ENCODE results near the gene COL11A2. TPM values are rescaled to one million over a fixed set of nuclear protein-coding genes. Genes with fewer than 3 reads are reported as not detected.
A peak's percentile ranks its signal among the peaks of the same experiment; 100 is the strongest.

COL11A2 gene
- total RNA-seq, 1 experiment from 2014 or later: 3.7 TPM

- TF ChIP-seq, protein P1, sequence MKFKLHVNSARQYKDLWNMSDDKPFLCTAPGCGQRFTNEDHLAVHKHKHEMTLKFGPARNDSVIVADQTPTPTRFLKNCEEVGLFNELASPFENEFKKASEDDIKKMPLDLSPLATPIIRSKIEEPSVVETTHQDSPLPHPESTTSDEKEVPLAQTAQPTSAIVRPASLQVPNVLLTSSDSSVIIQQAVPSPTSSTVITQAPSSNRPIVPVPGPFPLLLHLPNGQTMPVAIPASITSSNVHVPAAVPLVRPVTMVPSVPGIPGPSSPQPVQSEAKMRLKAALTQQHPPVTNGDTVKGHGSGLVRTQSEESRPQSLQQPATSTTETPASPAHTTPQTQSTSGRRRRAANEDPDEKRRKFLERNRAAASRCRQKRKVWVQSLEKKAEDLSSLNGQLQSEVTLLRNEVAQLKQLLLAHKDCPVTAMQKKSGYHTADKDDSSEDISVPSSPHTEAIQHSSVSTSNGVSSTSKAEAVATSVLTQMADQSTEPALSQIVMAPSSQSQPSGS (CRISPR knock-in tag; IDR thresholded peaks at IDR 0.05; ENCODE audit: borderline replicate concordance, low read depth): no peak
- 0 out of 2 replicates have a peak, but pooled peaks have one; percentile 69 for TF ChIP-seq NFATC4 (CRISPR knock-in tag; IDR thresholded peaks at IDR 0.05)
- TF ChIP-seq, protein P2, sequence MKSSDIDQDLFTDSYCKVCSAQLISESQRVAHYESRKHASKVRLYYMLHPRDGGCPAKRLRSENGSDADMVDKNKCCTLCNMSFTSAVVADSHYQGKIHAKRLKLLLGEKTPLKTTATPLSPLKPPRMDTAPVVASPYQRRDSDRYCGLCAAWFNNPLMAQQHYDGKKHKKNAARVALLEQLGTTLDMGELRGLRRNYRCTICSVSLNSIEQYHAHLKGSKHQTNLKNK (CRISPR knock-in tag; IDR thresholded peaks at IDR 0.05): 0 out of 2 replicates have a peak, but pooled peaks have one; percentile 40
- TF ChIP-seq FOXK1 (CRISPR knock-in tag; IDR thresholded peaks at IDR 0.05): peak; percentile 42; the same call in 1 of the 2 replicates
- TF ChIP-seq, protein P3, sequence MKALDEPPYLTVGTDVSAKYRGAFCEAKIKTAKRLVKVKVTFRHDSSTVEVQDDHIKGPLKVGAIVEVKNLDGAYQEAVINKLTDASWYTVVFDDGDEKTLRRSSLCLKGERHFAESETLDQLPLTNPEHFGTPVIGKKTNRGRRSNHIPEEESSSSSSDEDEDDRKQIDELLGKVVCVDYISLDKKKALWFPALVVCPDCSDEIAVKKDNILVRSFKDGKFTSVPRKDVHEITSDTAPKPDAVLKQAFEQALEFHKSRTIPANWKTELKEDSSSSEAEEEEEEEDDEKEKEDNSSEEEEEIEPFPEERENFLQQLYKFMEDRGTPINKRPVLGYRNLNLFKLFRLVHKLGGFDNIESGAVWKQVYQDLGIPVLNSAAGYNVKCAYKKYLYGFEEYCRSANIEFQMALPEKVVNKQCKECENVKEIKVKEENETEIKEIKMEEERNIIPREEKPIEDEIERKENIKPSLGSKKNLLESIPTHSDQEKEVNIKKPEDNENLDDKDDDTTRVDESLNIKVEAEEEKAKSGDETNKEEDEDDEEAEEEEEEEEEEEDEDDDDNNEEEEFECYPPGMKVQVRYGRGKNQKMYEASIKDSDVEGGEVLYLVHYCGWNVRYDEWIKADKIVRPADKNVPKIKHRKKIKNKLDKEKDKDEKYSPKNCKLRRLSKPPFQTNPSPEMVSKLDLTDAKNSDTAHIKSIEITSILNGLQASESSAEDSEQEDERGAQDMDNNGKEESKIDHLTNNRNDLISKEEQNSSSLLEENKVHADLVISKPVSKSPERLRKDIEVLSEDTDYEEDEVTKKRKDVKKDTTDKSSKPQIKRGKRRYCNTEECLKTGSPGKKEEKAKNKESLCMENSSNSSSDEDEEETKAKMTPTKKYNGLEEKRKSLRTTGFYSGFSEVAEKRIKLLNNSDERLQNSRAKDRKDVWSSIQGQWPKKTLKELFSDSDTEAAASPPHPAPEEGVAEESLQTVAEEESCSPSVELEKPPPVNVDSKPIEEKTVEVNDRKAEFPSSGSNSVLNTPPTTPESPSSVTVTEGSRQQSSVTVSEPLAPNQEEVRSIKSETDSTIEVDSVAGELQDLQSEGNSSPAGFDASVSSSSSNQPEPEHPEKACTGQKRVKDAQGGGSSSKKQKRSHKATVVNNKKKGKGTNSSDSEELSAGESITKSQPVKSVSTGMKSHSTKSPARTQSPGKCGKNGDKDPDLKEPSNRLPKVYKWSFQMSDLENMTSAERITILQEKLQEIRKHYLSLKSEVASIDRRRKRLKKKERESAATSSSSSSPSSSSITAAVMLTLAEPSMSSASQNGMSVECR (CRISPR knock-in tag; IDR thresholded peaks at IDR 0.05; ENCODE audit: borderline replicate concordance): peak; percentile 50; the same call in 1 of the 2 replicates
- TF ChIP-seq, protein P4, sequence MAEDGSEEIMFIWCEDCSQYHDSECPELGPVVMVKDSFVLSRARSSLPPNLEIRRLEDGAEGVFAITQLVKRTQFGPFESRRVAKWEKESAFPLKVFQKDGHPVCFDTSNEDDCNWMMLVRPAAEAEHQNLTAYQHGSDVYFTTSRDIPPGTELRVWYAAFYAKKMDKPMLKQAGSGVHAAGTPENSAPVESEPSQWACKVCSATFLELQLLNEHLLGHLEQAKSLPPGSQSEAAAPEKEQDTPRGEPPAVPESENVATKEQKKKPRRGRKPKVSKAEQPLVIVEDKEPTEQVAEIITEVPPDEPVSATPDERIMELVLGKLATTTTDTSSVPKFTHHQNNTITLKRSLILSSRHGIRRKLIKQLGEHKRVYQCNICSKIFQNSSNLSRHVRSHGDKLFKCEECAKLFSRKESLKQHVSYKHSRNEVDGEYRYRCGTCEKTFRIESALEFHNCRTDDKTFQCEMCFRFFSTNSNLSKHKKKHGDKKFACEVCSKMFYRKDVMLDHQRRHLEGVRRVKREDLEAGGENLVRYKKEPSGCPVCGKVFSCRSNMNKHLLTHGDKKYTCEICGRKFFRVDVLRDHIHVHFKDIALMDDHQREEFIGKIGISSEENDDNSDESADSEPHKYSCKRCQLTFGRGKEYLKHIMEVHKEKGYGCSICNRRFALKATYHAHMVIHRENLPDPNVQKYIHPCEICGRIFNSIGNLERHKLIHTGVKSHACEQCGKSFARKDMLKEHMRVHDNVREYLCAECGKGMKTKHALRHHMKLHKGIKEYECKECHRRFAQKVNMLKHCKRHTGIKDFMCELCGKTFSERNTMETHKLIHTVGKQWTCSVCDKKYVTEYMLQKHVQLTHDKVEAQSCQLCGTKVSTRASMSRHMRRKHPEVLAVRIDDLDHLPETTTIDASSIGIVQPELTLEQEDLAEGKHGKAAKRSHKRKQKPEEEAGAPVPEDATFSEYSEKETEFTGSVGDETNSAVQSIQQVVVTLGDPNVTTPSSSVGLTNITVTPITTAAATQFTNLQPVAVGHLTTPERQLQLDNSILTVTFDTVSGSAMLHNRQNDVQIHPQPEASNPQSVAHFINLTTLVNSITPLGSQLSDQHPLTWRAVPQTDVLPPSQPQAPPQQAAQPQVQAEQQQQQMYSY (CRISPR knock-in tag; IDR thresholded peaks at IDR 0.05): peak; percentile 46
- TF ChIP-seq GTF2I (CRISPR knock-in tag; conservative IDR thresholded peaks at IDR 0.05): no peak
- TF ChIP-seq MYBL2 (CRISPR knock-in tag; IDR thresholded peaks at IDR 0.05): no peak
- TF ChIP-seq RELA (CRISPR knock-in tag; IDR thresholded peaks at IDR 0.05; ENCODE audit: borderline replicate concordance): no peak
- no peak for TF ChIP-seq ZNF281 (CRISPR knock-in tag; IDR thresholded peaks at IDR 0.05)
- TF ChIP-seq SP1 (CRISPR knock-in tag; conservative IDR thresholded peaks at IDR 0.05): peak; percentile 98
- TF ChIP-seq SMAD3 (CRISPR knock-in tag; IDR thresholded peaks at IDR 0.05; ENCODE audit: borderline replicate concordance): 0 out of 2 replicates have a peak, but pooled peaks have one; percentile 31
- TF ChIP-seq PRRX2 (CRISPR knock-in tag; IDR thresholded peaks at IDR 0.05): peak; percentile 58; the same call in 1 of the 2 replicates
These were observed 12.3 kb upstream of the COL11A2 start, which contains the start of gene HSD17B8 (continued) for GRCh38 chr6:33204415-33205190.
